GM21825 (cell line): ENCODE measurements around the gene NEURL1B.

Experiments used
- ATAC-seq: cut with Tn5 transposase; IDR thresholded peaks from one replicate; pipeline ENCODE4 v1.9.1; 2021; ENCODE audit warnings: mild to moderate bottlenecking, moderate library complexity; ENCODE audit not compliant: unreplicated experiment

NEURL1B gene

DNA sequence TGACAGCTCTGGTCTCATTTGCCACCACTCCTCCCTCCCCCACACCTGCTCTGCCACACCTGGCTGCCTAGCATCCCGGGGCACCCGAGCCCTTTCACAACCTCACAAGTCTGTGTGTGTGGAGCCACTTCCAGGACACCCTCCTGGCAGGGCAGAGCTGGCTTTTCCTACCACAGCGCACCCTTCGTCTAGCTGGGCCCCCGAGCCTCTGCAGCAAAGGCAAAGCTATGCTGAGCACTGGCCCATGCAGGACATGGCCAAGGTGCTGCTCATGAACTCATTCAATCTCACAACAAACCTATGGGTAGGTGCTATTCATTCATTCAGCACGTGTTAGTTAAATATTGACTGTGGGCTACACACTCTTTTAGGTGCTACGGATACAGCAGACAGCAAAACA is 86.5 kb downstream of the NEURL1B start:
- ATAC-seq: no peak

GRCh38 chr5:172728481-172729241 is 87.6 kb downstream of the NEURL1B start:
- no peak for ATAC-seq

DNA sequence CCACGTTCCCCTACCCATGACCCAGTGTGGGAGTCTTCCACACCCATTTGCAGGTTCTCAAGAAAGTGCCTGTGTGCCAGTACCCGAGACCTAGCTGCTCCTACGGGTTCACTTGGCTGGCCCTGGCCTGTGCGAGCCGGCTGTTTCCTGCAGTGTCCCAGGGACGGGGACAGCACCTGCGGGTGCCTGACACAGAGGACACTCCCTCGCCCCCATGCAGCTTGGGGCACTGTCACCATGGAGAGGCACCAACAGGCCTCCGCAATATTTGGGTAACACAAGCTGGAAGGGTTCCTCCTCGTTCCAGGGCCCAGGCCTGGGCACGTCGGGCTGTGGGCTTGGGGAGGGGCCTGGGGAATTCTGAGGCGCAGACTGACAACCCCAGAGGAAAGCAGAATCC is 88.5 kb downstream of the NEURL1B start:
- ATAC-seq: no peak

GRCh38 chr5:172730222-172730621 is 89.2 kb downstream of the NEURL1B start:
- no peak for ATAC-seq

GRCh38 chr5:172730981-172731679 is 90.1 kb downstream of the NEURL1B start:
- ATAC-seq: no peak

- no peak for ATAC-seq
Observed at GRCh38 chr5:172731680-172732074, 90.6 kb downstream of the NEURL1B start.

DNA sequence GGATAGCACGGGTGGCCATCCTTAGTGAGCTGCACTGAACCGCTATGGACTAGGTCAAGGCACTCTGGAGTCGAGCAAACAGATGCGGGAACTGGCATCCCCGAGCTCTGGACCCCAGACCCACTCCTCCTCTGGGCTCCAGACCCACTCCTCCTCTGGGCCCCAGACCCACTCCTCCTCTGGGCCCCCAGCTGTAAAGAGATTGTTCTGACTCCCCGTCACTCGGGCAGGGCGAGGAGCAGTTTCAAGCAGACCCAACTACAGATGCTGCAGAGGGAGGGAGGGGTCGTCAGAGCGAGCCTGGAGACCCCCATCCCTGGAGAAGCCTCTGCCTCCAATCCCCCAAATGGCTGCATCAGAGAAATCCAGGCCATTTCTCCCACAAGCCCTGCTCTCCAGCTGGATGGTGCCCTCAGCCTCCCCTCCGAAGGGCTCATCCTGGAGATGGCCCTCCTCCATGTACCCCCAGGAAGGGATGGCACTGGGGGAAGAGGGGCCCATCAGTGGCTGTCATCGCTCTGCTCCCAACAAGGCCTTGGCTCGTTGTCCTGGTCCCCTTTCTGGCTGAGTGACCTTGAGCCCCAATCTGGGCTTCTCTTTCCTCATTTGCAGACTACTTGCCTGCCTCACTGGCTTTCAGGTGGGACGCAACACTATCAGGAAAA is 91.3 kb downstream of the NEURL1B start:
- no peak for ATAC-seq

GRCh38 chr5:172733131-172733973 is 92.3 kb downstream of the NEURL1B start:
- no peak for ATAC-seq

GRCh38 chr5:172733974-172734346 is 92.9 kb downstream of the NEURL1B start:
- ATAC-seq: no peak

DNA sequence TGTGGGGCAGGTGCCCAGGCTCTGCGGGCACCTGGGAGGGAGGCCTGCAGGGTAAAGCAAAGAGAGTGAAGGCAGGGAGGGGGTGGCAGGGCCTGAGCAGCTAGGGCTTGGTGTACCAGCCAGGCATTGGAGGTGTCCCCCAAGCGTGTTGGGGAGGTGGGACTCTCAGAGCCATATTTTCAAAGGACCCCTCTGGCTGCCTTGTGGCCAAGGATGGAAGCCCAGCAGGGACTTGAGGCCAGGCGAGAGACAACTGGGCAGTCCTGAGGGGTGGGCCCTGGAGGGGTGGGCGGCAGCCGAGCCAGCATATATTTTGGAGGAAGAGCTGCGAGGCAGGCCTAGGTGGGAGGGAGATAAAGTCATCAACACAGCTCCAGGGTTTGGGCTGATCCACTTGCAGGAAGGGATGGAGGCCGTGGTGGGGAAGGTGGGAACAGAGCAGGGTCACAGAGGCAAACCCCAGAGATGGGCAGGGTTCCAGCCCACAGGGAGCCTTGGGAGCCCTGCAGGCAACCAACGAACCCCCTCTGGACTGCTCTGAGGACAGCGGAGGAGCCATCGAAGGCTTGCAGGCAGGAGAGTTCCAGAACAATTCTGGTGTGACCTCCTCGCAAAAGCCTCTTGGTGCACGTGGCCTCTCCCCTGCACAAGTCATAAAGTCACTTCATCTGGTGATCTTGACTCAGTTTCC is 94.2 kb downstream of the NEURL1B start:
- no peak for ATAC-seq

DNA sequence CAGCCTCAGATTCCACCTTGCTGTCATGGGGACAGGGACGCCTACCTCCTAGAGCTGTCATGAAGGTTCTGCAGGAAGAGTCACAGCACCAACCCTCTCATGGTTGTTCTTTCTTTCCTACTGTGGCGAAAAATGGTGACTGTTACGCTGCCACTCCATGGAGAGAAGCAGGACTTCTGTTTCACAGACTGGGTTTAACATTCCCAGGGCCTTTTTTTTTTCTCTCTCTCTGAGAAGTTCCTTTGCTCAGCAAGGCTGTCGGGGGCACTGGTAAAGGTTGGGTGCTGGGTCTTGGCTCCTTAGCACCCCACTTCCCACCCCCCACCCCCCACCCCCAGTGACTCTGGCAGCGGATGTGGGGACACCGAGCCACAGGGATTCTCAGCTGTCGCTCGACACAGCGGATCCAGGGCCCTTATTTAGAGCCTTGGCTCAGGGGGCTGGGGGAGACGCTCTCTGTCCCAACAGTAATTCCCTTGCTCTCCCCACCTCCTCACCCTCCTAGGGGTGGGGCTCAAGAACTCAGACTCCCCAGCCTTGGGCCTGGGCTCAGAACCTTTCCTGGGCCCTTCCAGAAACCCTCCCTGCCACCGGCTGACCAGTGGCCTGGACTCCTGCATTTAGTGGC is 95.6 kb downstream of the NEURL1B start:
- ATAC-seq: no peak

DNA sequence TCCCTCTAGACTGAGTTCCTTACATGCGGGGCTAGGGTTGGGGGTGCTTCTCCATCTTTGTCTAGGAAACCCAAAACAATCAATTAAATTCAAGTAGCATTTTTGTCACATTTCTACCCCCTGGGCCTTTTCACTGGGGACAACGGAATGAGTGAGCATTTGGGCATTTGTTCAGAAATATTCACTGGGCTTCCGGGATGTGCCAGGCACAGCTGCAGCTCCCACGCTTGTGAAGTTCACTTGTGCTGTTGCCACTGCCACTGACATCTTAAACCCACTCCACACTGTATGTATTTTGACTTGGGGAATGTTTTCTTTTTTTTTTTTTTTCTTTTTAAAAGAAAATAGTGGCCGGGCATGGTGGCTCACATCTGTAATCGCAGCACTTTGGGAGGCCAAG is 98.3 kb downstream of the NEURL1B start:
- no peak for ATAC-seq

- no peak for ATAC-seq
Observed at GRCh38 chr5:172740428-172741205, 99.6 kb downstream of the NEURL1B start.
